Camera-type eye (tissue), 1 donor: ENCODE measurements around the gene PRRC2A. TPM values are rescaled to one million over a fixed set of nuclear protein-coding genes. Genes with fewer than 3 reads are reported as not detected.

Source experiments
- total RNA-seq: library from RNA; depleted of rRNA; stranded (reverse); fragments of >200 nt; gene quantifications from one replicate; pipeline ENCODE4 v1.2.3, GENCODE V29; 2014

Gene PRRC2A
- total RNA-seq, result 88.1 TPM

DNA sequence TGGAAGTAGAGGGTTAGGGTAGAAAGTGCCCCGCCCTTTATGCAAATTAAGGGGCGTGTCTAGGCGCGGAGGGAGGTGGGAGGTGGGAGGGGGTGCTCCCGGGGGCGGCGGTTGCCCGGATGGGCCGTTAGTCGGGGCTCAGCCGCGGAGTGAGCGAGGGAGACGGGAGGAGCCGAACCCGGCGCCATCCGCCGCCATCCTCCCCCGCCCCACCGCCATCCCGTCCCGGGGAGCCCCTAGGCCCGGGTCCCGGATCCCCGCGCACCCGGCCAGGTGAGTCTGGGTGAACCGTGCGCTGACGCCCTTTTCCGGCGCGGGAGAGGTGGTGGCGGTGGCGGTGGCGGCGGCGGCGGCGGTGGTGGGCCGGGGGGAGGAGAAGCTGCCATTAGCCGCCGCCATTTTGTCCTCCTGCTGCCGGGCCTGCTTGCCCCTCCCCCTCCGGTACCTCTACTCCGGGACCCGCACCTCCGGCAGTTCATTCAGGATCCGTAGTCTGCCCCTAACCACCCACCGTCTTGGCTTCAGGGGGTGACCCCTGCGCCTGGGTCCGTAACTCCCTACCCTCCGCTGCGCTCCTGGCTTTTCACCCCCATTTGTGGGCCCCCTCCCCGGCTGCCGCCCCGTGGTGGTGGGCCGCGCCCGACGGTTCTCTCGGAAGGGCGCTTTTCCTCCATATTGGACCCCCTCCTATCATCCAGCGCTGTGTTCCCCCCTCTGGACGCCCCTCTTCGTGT lies at the start of gene PRRC2A:
PRRC2A (plus strand) TSS at position 130 of the 734 bp plus-strand sequence. CDS start 2,075 bp downstream, outside the sequence.

DNA sequence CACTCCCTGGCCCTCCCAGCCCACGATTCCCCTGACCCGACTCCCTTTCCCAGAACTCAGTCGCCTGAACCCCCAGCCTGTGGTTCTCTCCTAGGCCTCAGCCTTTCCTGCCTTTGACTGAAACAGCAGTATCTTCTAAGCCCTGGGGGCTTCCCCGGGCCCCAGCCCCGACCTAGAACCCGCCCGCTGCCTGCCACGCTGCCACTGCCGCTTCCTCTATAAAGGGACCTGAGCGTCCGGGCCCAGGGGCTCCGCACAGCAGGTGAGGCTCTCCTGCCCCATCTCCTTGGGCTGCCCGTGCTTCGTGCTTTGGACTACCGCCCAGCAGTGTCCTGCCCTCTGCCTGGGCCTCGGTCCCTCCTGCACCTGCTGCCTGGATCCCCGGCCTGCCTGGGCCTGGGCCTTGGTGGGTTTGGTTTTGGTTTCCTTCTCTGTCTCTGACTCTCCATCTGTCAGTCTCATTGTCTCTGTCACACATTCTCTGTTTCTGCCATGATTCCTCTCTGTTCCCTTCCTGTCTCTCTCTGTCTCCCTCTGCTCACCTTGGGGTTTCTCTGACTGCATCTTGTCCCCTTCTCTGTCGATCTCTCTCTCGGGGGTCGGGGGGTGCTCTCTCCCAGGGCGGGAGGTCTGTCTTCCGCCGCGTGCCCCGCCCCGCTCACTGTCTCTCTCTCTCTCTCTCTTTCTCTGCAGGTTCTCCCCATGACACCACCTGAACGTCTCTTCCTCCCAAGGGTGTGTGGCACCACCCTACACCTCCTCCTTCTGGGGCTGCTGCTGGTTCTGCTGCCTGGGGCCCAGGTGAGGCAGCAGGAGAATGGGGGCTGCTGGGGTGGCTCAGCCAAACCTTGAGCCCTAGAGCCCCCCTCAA lies 48.2 kb upstream of the PRRC2A start, which contains the start of gene LTA:
LTA (plus strand) TSS at position 249 of the 871 bp plus-strand sequence; CDS start at position 703, 454 bp downstream.

DNA sequence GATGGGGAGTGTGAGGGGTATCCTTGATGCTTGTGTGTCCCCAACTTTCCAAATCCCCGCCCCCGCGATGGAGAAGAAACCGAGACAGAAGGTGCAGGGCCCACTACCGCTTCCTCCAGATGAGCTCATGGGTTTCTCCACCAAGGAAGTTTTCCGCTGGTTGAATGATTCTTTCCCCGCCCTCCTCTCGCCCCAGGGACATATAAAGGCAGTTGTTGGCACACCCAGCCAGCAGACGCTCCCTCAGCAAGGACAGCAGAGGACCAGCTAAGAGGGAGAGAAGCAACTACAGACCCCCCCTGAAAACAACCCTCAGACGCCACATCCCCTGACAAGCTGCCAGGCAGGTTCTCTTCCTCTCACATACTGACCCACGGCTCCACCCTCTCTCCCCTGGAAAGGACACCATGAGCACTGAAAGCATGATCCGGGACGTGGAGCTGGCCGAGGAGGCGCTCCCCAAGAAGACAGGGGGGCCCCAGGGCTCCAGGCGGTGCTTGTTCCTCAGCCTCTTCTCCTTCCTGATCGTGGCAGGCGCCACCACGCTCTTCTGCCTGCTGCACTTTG lies 45.1 kb upstream of the PRRC2A start, which contains the start of gene TNF:
TNF (plus strand) TSS at position 231 of the 567 bp plus-strand sequence; CDS start at position 408, 177 bp downstream.

DNA sequence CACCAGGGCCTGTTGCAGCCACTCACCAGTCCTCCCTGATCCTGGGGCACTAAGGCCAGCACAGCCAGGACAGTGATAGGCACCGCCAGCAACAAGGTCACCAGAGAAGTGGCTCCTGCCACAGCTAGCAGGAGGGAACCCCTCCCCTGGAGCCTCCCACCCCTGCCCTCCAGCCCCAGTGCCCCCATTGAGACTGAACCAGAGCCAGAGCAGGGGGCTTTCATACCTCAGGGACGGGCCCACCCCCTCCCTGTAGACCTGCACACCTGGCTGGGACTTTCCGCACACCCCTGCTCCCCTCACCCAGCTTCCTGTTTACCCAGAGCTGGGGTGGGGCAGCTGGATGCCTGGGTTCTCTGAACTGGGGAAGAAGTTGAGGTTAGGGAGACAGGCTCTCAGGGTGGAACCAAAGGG lies 38.3 kb upstream of the PRRC2A start, which contains the start of gene LTB:
LTB (minus strand) TSS at position 195 of the 414 bp plus-strand sequence; CDS start at position 188, 7 bp downstream.

DNA sequence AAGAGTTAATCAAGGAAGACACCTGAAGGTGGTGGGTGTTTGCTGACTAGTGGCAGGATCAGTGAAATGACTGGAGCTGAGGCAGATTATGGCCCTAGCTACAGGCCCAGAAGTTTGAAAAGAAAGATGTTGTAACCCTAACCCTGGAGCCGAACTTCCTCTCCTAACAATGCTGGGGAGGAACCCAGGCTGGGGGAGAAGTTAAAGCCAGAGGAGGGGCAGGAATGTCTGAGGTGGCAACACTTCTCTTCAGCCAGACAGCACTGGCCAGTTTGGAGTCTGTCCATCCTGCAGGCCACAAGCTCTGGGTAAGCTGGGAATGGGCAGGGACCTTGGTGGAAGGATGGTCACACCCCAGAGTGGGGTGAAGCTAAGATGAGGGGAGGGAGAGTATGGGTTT lies 34.5 kb upstream of the PRRC2A start, which contains the start of gene LST1:
LST1 (plus strand) TSS at position 270 of the 400 bp plus-strand sequence. CDS start 1,023 bp downstream, outside the sequence.

DNA sequence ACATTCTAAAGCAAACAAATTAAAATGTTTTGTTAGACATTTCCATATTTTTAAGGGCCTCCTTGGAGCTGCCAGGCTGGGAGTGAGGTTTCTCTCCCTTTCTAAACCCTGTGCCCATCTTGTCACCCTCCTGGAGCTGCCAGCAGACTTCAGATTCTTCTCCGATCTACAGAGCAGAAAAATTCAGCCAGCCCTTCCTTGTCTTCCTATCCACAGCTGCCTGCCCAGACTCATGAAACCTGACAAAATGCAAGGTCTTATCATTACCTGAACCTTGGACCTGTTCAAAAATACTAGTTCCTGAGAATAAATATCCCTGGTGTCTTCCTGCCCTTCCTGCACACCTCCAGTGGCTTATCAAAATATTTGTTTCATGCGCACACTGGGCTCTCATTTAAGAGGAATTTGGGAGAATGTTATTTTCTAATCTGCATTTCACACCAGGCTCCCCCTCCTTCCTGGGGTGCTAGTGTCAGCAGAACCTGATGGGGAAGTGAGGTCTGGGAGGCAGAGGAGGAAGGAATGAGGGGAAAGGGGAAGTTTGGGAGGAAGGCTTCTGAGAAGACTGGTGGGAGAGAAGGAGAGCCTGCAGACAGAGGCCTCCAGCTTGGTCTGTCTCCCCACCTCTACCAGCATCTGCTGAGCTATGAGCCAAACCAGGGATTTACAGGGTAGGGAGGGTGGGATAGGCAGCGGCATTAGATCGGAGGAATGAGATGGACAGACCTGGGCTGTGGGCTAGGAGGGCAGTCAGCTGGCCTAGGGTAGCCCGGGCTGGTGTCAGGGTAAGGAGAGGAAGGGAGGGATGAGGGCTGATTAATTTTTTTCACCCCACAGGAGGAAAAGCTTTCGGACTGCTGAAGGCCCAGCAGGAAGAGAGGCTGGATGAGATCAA lies 5.6 kb upstream of the PRRC2A start, which contains the start of gene AIF1:
AIF1 (plus strand) TSS at position 551 of the 895 bp plus-strand sequence; CDS start at position 647, 96 bp downstream.

DNA sequence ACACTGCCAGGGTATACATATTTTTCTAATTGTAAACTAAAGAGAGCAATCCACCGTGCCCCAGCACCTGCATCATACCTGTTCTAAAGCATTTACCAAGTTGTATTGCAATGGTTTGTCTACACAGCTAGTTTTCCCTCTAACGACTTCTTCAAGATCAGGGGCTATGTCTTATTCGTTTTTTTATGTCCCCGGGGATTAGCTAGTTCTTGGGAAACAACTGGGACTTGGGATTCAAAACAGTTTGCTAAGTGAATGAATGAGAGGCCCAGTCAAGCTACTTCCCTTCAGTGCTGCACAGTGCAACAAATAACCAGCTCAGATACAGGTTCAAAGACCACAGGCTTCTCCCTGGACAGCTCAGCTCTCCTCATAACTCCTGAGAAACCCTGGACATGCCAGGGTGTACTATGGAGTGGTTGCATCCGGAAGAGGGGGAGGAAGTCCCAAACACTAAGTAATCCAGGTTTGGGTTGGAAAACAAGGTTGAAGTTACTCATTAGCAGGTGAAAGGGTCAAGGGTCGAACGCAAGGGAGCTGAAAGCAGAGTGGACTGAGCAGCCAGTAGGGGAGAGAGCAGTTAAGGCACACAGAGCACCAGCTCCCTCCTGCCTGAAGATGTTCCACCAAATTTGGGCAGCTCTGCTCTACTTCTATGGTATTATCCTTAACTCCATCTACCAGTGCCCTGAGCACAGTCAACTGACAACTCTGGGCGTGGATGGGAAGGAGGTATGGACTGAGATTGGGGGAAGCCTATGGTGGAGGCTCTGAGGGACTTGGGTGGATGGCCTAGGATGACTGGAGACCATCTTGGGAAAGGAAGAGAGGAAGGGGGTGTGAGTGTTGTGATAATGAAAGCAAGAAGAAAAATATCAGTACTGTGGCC lies 35.1 kb downstream of the PRRC2A start, which contains the start of gene APOM:
APOM (plus strand) TSS at position 546 of the 889 bp plus-strand sequence; CDS start at position 619, 73 bp downstream.

DNA sequence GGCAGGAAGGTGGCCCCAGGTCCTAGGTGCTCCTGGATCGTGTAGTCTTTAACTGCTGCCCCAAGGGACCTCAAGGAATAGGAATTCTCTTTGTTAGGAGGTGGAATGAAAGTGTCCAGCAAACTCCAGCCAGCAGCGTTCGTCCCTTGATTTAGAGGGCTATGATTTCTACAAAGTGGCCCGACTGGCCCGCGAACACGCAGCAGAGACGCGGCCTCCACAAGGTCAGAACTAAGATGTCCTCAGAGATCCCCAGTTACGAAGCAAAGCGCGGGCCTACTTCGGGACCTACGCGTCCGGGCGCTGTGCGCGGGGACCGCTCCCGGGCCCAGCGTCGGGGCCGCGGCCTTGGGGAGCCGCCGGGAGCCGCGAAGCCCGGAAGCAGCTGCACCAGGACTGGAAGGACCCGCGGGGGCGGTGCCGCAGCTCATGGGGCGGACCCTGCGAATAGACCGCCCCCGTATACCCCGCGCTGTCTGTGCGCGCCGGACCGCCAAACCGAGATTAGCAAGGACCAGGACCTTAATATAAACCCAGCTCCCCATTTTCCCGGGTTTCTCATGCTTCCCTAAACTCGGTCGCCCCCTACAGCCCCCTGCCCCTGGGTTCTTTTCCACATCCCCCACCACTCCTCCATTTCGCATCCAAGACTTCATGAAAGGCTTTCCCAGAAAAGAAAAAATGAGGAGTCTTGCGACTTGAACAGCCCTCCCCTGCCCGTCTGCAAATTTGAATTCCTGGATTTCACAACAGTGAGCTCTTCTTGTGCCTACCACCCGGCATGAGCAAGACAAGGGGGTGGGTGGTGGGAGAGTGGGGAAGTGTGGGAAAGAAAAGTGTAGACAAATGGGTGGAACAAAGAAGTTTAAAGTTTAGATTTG lies 40.1 kb downstream of the PRRC2A start, which contains the start of gene C6orf47:
C6orf47 (minus strand) TSS at position 398 of the 881 bp plus-strand sequence. CDS start 831 bp downstream, outside the sequence.

DNA sequence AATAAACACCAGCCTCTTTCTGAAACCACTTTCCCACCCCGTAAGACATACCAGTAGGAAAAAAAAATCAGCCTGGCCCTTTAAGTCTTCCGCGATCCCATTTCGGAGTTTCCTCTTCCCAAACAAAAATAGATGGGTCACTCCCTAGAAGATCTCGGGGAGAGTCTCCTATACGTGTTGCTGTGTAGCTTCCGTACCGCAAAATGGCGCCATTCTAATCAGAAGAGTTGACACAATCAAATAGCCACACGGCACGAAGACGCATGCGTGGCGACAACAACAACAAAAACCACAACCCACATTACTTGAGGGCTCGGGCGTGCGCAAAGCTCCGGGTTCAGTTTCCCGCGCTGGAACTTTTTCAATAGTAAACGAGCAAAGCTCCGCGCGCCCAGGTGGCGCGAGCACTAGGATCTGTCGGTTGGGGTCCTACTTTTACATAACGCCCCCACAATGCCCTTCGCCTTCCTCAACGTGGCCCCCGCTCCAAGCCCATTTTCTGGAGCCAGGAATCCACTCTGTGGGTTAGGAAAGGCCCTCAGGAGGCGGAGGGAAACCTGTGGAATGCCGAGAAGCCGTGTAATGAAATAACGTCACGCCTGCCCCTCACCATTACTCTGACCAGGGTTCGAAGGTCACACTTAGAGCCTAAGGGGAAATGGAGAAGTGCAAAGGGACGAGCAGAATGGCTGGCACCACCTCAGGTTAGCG lies 44.4 kb downstream of the PRRC2A start, which contains the start of gene GPANK1:
GPANK1 (minus strand) TSS at position 208 of the 711 bp plus-strand sequence. CDS start 519 bp downstream, outside the sequence.

DNA sequence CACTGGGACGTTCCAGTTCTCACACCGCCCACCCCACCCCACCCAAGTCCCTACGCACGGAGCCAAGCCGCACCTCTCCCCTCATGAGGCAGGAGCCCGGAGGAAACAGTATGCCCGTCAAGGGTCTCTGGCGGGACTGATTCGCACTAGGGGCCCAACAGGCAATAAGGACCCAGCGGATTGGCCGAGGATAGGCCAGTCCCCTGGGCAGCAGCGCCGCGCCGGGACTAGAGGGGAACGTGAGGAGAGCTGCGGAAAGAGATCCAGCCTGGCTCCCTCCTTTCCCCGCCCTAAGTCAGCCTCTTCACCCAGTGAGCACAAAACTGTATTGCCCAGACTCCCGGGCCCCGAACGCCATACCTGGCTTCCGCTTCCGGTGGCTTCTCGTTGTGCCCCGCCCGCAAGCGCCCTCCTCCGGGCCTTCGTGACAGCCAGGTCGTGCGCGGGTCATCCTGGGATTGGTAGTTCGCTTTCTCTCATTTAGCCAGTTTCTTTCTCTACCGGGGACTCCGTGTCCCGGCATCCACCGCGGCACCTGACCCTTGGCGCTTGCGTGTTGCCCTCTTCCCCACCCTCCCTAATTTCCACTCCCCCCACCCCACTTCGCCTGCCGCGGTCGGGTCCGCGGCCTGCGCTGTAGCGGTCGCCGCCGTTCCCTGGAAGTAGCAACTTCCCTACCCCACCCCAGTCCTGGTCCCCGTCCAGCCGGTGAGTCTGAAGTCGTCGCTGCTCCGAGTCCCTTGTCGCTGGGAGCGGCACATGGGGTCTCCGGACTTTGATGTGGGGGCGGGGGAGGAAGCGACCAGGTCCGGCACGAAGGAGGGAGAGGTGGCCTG lies 45.2 kb downstream of the PRRC2A start, which contains the start of gene CSNK2B:
CSNK2B (plus strand) TSS at position 580 of the 836 bp plus-strand sequence. CDS start 752 bp downstream, outside the sequence.

DNA sequence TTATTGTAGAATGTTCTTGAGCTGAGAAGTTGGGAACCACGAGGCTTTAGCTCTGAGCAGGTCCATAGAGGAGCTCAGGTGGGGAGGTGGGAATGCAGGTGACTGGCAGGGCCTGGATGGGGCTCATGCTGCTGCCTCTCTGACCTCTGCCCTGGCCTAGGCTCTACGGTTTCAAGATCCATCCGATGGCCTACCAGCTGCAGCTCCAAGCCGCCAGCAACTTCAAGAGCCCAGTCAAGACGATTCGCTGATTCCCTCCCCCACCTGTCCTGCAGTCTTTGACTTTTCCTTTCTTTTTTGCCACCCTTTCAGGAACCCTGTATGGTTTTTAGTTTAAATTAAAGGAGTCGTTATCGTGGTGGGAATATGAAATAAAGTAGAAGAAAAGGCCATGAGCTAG lies 49.2 kb downstream of the PRRC2A start, which contains the start of gene LY6G5B:
LY6G5B (plus strand) TSS at position 301 of the 400 bp plus-strand sequence. CDS start 975 bp downstream, outside the sequence.

DNA sequence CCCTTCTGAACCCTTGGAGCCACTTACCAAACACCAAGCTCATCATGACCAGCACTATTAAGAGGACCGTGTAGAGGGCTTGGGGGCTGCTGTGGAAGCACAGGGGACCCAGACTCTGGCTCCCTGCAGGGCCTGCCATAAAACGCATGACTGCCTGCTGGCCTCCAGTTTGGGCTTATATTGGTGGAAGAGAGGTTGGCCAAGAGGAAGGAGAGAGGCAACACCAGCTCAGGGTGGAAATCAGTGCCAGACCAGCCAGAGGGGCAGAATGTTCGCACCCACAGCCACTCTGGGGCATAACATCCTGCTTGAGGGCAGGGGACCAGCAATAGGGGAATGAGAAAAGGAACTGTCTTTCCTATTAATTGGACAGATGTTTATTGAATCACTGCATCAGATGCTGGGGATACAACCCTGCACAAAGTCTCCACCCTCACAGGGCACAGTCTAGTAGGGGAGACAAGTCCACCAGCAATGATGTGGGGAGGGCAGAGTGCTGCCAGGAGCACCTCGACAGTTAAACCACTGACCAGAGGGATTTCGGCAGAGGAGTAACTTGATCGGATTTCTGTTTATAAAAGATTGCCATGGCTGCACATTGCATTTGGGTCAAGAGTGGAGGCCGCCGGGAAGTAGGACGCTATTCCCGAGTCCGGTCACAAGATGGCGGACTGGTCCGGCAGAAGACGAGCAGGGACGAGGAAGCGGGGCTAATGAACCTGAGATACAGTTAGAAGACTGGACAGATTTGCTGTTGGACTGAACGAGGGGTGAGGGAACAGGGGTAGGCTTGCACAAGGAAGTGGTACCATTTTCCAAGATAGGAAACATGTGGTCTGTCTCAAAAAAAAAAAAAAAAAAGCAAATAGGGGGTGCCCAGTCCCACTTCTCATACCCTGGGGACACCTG lies 60.0 kb downstream of the PRRC2A start, which contains the start of gene LY6G5C:
LY6G5C (minus strand) TSS at position 842 of the 909 bp plus-strand sequence; CDS start at position 148, 694 bp downstream.

